HG03565 (cell line): Measurements from ENCODE around the gene DNAAF5.
"Not testable (repeated sequence)": the region's sequence is repeated elsewhere in the genome, so short reads cannot be mapped to it uniquely, and the experiment has no call there.

Experiments
- ATAC-seq: cut with Tn5 transposase; IDR thresholded peaks from one replicate; pipeline ENCODE4 v1.9.1; 2021; ENCODE audit warnings: mild to moderate bottlenecking, moderate library complexity; ENCODE audit not compliant: unreplicated experiment

The DNAAF5 gene

DNA sequence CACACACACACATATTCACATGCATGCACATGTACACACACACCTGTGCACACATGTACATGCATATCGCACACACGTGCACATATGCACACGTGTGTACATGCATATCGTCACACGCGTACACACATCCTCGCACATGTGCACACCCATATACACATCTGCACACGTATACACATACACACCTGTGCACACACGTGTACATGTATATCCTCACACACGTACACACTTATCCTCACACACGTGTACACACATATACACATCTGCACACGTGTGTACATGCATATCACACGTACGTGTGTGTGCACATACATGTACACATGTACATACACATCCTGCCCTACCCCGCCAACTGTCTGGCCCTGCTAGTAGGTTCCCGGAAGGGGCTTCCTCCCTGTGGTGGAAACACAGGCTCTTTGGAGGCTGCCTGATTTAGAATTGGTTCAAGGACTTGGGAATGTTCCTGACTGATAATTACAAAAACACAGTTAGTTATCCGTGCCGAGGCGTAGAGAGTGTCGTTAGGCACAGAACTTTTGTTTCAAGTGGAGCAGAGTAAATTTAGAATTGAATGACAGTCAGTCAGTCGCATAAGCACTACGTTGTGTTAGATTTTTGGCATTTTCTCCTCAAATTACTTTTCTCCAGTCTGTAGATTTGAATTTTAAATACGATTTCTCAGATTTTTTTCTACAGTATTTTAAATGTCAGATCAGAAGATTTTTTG, 19.1 kb downstream of the DNAAF5 start:
- no peak for ATAC-seq

DNA sequence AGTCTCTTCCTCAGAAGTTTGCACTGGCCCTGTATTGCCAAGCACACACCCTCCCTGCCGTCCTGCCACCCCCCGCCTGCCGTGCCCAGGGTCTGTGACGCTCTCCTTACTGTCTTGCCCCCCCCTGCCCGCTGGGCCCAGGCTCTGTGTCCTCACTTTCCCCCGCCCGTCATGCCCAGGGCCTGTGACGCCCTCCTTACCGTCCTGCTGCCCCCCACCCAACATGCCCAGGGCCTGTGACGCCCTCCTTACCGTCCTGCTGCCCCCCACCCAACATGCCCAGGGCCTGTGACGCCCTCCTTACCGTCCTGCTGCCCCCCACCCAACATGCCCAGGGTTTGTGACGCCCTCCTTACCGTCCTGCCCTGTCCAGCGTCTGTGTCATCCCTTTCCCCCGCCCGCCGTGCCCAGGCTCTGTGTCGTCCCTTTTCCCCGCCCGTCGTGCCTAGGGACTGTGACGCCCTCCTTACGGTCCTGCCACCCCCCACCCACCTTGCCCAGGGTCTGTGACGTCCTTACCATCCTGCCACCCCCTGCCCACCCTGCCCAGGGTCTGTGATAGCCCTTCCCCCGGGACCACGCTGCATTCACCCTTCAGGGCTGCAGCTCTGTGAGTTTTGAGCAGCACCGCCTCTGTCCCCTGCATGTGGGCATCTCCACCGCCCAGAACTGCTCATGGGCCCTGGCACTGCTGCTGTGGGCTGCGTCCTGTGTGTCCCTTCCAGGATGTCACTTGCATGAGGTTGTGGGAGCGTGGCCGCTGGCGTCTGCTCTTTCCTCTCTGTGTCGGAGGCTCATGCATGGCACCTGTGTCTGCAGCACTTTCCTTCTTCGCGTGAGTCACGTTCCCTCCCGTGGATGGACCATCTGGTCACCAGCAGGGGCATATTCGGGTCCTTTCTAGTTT, 19.9 kb downstream of the DNAAF5 start:
- ATAC-seq = no peak

DNA sequence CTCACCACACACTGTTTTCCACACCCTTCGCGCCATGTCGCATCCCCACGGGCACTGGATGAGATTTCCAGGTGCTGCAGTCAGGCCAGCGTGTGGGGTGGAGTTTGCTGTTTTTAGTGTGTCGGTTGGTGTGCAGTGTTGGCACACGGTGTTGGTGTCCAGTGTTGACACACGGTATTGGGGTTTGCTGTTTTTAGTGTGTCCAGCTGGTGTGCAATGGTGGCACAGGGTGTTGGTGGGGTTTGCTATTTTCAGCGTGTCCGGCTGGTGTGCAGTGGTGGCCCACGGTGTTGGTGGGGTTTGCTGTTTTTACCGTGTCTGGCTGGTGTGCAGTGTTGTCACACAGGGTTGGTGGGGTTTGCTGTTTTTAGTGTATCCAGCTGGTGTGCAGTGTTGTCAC, 20.7 kb downstream of the DNAAF5 start:
- no peak for ATAC-seq

GRCh38 chr7:748446-748845, 21.9 kb downstream of the DNAAF5 start:
- ATAC-seq = no peak

- ATAC-seq = no peak
Observed at GRCh38 chr7:749140-749551, 22.6 kb downstream of the DNAAF5 start.

DNA sequence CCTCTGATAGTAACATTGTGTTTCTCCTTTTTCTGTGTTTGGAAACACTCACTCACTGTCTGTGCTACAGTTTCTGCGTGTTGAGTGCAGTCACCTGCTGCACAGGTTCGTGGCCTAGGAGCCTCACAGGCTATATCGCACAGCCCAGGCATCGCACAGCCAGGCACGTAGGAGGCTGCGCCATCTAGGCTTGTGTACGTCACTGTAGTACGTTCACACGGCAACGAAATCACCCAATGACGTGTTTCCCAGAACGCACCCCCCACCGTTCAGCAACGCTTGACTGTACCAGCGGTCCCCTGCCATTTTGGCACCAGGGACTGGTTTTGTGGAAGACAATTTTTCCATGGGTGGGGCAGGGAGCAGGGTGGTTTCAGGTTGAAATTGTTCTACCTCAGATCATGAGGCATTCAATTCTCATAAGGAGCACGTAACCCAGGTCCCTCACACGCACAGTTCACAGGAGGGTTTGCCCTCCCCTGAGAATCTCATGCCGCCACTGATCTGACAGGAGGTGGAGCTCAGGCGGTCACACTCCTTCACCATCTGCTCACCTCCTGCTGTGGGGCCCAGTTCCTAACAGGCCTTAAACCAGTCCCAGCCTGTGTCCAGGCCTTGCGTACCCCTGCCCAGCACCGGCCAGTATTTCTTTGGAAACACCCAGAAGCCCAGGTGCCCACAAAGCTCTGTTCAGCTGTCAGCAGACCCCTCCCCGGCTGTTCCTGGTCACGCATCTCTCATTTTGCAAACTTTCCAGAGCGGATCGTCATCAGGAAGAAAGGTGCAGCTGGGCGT, 23.8 kb downstream of the DNAAF5 start:
- ATAC-seq = no peak

GRCh38 chr7:751826-752225, 25.3 kb downstream of the DNAAF5 start:
- ATAC-seq = no peak

- ATAC-seq = not testable (repeated sequence)
Observed at GRCh38 chr7:752256-752655, 25.8 kb downstream of the DNAAF5 start.

- ATAC-seq = no peak
Observed at GRCh38 chr7:753190-753589, 26.7 kb downstream of the DNAAF5 start.

- ATAC-seq = no peak
Observed at GRCh38 chr7:754531-755412, 28.3 kb downstream of the DNAAF5 start.

DNA sequence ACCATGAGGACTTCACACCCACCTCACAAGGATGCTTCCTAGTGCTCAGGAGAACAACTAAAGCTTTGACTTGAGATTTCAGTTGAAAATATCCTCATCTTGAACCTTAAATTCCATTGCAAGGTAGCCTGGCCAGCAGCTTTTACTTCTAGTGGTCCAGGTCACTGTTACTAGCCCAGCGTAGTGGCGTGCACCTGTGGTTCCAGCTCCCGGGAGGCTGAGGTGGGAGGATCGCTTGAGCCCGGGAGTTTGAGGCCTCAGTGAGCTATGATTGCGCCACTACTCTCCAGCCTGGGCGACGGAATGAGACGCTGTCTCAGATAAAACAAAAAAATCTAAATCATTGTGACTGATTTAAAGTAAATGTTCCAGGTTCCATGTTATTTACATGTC, 28.9 kb downstream of the DNAAF5 start:
- no peak for ATAC-seq

GRCh38 chr7:756231-756927, 29.9 kb downstream of the DNAAF5 start:
- no peak for ATAC-seq

DNA sequence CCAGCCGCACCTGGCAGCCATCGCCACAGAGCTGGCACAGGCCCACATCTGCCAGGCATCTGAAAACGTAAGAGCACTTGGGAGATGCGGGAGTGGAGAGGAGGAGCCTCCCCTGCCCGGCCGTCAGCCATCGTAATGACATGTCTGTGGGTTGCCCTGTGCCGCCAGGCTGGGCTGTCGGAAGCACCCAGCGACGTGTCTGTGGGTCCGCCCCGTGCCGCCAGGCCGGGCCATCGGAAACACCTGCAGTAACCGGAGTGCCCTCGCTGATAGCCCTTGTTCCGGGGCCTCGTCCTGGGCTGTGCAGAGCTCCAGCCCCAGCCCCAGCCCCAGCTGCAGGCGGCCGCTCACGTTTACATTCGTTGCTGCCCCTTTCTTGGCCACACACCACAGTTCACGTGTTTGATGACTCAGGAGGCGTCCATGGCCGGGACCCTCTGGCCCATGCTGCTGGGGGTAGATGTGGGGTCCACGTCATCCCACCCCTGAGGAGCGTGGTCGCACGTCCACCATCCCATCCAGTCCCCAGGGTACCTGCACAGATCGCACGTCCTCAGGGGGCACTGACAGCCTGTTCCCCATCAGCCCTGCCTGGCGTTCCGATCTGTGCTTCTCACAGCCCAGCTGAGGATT, 30.5 kb downstream of the DNAAF5 start:
- no peak for ATAC-seq

DNA sequence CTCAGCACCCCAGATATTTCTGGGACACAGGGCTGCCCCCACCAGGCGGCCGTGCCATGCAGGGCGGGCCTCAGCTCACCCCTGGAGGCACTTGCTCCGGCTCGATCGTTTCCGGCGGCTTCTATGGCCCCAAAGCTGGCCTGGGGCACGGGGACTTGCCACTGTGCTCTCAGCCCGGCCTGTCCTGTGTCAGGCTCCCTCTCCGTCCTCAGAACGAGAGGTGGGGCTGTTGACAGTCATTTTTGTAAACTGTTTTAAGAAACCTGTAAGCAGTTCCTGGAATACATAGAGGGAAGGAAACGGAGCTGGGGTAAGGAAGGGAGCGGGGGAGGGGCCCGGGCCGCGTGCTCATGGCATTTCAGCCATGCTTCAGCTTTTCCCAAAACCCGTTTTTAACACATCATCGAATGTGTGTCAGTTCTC, 31.3 kb downstream of the DNAAF5 start:
- no peak for ATAC-seq

DNA sequence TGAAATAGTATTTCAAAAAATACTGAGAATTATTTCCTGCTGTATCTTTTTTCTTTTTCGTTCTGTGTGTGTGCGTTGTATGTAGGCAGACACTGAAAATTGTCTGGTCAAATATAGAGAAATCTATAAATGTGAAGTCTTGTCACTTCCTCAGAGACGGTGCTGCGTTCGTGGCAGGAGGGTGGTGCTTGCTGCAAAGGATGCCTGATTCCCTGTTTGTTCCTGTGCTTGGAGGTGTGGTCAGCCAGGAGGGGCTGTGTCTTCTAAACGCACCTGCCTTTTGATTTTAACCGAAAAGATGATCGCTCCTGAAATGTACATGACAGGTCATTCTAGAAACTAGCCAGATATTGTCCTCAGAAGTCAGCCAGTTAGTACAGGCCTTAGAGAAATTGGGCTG, 33.1 kb downstream of the DNAAF5 start:
- no peak for ATAC-seq

DNA sequence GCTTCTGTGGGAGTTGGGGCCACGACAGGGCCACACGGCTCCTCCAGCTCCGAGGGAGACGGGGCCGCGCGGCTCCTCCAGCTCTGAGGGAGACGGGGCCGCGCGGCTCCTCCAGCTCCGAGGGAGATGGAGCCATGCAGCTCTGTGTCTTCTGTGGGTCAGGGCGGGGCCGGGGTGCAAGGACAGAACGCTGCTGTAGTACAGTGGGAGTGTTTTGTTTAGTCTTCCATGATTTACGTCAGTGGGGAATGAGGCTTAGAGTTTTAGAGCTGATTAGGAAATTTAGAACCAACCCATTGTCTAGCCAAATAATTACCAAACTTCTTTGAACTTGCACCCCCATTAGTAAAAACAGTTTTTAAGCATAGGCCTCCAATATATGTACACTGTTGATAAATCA, 33.5 kb downstream of the DNAAF5 start:
- ATAC-seq = no peak

- ATAC-seq = no peak
Observed at GRCh38 chr7:761101-761500, 34.6 kb downstream of the DNAAF5 start.

DNA sequence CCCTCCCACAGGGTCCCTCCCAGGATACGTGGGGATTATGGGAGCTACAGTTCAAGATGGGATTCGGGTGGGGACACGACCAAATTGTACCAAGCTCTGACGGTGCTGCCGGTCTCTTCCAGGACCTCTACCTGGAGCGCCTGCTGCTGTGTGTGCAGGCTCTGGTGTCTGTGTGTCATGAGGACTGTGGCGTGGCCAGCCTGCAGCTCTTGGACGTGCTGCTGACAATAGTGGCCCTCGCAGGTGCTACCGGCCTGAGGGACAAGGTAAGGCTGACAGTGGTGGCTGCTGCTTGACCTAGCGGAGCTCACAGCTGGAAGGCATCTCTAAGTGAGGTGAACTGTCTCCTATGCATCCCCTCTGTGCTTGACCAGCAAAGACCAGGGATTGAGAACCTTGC, 35.1 kb downstream of the DNAAF5 start:
- ATAC-seq = no peak

DNA sequence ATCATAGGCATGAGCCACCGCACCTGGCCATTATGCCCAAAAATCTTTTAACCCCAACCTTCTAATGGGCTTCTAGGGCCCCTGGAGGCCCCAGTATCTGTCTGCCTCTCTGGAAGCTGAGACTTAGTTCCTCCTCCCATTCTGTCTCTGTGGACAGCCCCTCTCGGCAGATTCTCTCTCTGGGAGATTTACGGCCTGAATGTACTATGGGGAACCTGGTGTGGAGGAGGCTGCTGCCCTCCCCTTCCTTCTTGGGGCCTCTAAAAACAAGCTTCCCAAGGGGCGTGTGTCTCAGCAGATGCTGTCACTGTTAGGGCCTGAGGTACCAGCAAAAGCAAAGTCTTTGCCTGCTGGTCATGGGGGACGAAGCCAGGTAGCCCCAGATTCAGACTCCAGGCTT, 36.4 kb downstream of the DNAAF5 start:
- no peak for ATAC-seq
